Dermis blood vessel endothelial cell (primary cell): ENCODE results near the gene NBPF8. TPM values are rescaled to one million over a fixed set of nuclear protein-coding genes. Genes with fewer than 3 reads are reported as not detected.
A peak's percentile ranks its signal among the peaks of the same experiment; 100 is the strongest.
"Not testable (repeated sequence)": the region's sequence is repeated elsewhere in the genome, so short reads cannot be mapped to it uniquely, and the experiment has no call there.

Source experiments
- DNase-seq: peaks from one replicate; pipeline ENCODE4 v3.0.0; 2010
- total RNA-seq: library from RNA; depleted of rRNA; stranded (reverse); fragments of >200 nt; gene quantifications from 2 replicates; pipeline ENCODE4 v1.2.3, GENCODE V29; 2014

NBPF8 gene, protein sequence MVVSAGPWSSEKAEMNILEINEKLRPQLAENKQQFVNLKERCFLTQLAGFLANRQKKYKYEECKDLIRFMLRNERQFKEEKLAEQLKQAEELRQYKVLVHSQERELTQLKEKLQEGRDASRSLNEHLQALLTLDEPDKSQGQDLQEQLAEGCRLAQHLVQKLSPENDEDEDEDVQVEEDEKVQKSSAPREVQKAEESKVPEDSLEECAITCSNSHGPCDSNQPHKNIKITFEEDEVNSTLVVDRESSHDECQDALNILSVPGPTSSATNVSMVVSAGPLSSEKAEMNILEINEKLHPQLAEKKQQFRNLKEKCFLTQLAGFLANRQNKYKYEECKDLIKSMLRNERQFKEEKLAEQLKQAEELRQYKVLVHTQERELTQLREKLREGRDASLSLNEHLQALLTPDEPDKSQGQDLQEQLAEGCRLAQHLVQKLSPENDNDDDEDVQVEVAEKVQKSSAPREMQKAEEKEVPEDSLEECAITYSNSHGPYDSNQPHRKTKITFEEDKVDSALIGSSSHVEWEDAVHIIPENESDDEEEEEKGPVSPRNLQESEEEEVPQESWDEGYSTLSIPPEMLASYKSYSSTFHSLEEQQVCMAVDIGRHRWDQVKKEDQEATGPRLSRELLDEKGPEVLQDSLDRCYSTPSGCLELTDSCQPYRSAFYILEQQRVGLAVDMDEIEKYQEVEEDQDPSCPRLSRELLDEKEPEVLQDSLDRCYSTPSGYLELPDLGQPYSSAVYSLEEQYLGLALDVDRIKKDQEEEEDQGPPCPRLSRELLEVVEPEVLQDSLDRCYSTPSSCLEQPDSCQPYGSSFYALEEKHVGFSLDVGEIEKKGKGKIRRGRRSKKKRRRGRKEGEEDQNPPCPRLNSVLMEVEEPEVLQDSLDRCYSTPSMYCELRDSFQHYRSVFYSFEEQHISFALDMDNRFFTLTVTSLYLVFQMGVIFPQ
- 7.3 and 7.7 TPM in 2 replicates for total RNA-seq

DNA sequence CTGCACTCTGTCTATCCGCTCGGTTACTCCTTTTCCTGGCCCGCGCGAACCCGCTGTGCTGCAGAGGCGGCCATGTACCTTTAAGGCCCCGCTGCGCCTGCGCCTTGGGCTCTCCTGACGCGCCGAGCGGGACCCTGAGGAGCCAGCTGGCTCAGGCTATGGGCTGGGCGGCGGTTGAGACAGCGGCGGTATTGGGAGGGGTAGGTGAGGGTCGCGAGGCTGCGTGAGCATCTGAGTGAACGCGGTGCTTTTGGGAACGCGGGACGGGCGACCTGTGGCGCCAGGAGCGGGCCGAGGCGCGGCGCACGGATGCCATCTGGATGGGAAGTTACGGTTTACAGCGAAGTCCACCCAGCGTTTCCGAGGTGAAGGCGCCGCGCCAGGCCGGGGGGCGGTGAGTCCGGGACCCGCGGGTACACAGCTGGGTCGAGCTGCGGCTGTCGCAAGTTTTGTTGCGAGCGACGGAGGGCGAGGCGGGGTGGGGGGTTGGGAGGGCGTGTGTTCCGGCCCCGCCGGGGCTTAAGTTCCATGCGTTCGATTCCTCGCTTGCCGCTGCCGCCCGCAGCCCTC is at the start of gene NBPF8:
TSS of gene NBPF8 (plus strand) at position 125 of the 570 bp plus-strand sequence. CDS start 21,488 bp downstream, outside the sequence.
- DNase-seq = peak; percentile 58

DNA sequence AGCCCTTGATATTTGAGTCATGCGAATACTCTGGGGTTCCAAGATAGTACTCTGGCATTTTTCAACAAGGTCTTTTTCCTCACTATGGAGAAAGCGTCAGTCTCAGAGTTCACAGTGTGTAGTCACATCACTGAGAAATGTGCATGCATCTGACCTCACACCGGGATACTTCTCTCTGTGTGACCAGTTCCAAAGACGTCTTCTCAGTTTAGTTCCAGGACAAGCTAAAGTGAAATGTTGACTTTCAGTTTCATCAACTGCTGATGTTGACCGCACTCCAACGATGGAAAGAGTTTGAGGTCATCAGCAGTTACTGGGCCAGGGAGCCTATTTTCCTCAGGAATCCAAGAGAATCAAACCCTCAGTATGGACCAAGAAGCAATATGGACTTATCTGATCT is 47.1 kb upstream of the NBPF8 start:
- not testable (repeated sequence) for DNase-seq

DNA sequence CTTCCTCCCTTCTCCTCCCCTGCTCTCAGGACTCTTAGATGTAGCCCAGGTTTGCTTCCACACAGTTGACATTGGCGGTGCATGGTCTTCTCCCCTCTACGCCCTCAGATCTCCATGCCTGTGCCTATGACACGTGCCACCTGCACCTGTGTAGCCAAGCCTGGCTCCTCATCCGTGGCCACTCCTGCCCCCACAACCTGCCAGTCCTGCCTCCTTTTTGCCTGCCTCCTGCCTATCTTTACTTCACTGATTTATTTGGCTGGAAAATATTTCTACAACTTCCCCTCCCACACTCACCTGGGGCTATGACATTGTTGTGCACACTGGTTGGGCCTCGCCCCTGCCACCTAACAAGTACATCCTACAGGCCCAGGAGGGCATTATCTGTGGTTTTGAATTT is 28.2 kb upstream of the NBPF8 start:
- DNase-seq = not testable (repeated sequence)

DNA sequence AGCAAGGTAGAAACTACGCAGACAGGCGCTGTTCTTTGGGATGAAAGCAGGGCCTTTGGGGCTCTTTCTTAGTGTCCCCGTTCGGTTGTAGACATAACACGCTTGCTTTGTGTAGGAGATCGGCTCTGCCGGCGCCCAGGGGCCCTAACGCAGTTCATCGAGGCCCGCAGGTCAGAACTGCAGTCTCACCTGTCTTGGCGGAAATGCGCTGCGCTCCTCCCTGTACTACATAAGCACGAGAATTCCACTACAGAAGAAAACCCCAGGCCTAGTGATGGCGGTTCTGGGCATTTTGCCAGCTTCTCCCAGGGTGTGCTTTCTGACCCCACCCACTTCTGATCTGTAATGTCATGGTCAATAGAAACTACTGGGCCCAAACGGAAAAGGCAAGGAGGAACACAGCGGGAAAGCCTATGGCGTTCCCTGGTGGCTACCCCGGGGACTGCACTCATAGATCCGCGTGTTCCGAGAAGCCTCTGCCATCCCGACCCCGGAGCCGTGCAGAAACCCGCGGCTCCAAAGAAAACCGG is 26.2 kb upstream of the NBPF8 start:
- peak; percentile 34 for DNase-seq

DNA sequence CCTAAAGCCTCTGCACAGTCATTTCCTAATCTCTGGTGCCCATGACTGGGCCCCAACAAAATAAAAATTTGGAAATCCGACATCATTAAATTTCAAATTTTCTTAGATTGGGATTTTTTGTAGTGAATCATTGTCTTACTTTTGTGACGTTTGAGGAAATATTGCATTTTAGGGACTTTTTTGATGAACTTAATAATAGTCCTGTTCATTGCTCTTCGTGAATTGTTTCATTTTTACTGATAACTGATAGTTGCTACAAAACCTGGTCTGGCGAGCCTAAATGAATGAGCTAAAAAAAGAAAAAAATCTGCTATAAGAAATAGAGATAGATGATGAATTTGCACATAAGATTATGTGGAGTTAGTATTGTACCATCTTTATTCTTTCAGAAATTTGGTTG is 23.5 kb upstream of the NBPF8 start:
- DNase-seq = not testable (repeated sequence)

DNA sequence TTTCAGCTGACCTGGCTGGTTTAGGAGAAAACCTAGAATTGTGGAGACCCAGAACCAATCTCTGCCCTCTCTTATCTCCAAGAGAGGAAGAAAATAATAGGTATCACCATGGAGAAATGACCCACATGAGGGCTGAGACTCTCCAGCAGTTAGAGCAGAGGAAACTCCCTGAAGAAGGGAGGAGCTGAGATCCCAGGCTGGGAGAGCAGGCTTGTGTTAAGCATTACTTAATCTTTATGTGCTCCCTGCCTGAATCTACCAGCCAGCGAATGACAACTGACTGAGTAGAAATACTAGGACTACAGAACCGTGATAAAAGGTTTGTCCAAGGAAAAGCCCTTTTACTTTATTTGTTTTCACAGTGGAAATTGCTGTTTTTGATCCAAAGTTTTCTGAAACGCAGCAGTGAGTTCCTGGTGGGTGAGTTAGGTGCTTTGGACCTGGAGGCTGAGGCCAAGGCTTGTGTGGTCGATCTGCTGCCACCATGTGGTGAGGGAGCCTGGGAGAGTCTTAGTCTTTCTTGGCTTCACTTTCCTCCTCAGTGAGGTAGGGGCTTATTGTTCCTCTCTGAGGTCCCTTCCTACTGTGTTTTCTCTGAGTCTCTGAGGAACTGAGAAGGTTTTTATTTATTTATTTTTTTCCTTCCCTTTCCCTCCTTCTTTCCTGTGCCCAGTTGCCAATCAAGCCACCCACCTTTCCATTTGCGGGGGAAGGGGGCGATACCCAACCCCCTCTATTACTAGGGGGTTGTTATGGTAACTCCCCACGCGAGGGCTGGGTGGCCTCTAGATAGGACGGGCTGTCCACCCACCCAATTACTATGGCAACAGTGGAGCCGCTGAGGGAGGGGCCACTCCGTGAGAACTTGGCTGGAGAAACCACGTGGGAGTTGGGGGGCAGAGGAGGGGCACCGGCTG is 21.3 kb upstream of the NBPF8 start:
- DNase-seq = not testable (repeated sequence)

DNA sequence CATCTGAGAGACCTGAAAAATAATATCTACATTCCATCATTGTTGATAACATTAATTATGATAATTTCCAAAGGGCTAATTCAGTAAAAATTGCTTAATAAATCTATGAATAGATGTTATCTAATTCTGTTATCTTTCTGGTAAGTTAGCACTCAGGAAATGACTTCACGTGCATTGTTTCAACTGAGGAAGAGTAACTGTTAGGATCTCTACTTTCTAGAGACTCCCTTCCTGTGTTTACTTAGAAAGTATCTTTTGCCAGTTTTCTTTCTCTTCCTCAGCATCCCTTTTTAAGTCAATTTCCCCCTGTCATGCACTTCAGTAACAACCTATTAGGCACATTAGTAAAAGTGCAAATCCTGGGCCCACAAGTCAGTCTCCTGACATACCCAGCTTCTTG is 9.5 kb upstream of the NBPF8 start:
- not testable (repeated sequence) for DNase-seq

DNA sequence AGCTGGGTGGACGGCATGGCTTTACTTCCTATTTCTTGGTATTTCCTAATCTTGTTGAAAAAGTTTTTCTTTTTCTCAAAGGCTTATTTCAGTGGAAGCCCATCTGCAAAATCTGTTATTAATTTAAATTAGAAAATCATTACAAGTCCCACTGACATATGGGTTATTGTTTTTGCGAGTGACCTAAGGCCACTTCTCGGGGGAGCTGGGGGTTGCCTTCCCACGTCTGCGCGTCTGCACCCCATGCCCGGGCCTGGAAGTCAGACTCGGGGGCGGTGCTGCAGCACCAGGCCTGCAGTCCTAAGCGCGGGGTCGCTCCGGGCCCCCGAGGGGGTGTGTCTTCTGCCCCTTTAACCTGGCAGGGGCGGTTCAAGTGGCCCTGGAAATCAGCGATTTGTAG is 384 bp upstream of the NBPF8 start:
- peak; percentile 0 for DNase-seq

DNA sequence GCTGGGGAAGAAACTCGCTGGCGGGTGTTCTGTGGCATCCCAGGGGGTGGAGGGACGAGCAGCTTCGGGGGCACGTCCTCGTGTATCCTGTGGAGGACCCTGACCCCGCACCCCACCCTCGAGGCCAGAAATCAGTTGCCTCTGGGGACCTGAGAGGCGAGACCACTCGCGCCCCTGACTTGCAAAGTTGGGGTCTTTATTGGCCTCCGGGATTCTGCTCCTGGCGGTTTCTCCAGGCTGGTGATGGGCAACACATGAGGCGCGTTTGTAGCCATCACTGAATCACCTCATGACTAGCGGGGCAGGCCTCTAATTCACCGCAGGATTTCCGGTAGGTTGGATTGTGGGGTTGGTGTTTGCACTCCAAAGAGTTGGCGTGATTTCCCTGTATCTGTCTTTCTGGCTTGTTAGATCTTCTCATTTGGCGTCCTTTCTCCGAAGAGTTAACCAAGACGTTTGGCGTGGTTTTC is 692 bp downstream of the NBPF8 start:
- DNase-seq = peak; percentile 30

DNA sequence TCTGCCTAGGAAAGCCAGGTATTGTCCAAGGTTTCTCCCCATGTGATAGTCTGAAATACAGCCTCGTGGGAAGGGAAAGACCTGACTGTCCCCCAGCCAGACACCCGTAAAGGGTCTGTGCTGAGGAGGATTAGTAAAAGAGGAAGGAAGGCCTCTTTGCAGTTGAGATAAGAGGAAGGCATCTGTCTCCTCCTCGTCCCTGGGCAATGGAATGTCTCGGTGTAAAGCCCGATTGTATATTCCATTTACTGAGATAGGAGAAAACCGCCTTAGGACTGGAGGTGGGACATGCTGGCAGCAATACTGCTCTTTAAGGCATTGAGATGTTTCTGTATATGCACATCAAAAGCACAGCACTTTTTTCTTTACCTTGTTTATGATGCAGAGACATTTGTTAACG is 10.2 kb downstream of the NBPF8 start:
- DNase-seq = not testable (repeated sequence)

DNA sequence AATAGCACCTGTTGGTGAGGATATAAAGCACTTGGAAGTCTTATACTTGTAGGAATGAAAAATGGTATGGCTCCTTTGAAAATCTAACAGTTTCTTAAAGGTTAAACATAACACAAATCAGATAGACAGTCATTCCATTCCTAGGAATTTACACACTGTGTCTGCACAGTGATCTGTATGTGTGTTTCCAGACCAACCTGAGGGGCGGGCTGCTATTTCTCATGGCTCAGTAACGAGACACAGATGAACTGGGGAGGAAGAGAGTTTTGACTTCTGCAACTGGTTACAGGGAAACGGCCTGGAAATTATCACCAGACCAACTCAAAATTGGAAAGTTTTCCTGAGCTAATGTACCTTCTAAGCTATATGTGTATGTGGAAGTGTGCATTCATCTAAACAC is 16.8 kb downstream of the NBPF8 start:
- DNase-seq = not testable (repeated sequence)

DNA sequence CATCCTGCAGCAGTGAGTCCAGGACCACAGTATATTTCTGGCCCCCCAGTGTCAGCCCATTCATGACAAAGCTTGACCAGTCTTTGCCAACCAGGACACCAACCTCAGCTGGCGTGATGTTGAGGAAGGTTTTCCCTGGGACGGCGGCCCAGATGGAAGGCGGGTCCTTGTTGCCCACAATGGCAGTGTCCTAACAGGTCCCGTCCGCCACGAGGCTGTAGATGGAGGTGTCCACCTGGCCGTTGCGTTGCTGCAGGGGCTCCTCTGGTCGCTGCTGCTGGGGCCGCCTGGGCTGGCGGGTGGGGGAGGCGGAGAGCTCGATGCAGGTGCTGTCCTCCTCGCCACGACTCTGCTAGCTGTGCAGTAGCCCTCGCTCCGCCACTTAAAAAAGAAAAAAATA is 19.0 kb downstream of the NBPF8 start:
- not testable (repeated sequence) for DNase-seq

DNA sequence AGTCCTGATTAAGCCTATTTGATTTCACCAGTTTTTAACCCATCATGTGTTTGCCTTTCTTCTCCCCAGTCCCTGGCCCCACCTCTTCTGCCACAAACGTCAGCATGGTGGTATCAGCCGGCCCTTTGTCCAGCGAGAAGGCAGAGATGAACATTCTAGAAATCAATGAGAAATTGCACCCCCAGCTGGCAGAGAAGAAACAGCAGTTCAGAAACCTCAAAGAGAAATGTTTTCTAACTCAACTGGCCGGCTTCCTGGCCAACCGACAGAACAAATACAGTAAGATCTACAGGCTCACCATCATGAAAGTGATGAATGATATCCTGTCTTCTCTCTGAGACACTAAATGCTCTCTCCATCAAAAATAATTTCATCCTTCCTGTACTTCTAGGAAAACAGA is 34.3 kb downstream of the NBPF8 start:
- not testable (repeated sequence) for DNase-seq

Other genes with a start within 250 kb of the NBPF8 start
- gene SEC22B, start 238.5 kb upstream of the NBPF8 start, total RNA-seq = 22.1 and 22.4 TPM in 2 replicates